ENCODE results near the gene C5orf15. TPM values are rescaled to one million over a fixed set of nuclear protein-coding genes. Genes with fewer than 3 reads are reported as not detected.

C5orf15 gene
- total and polyA plus RNA-seq, 4 donors: 21.2 to 32.4 (median 28.7) TPM

GRCh38 chr5:133932441-133933168 is 35.8 kb downstream of the C5orf15 start:
- no peaks in the 10 kb centered on the region for H3K9me3 ChIP-seq (ENCODE audit: control insufficient read depth in 4 of 4, low read length in 3 of 4)
- TF ChIP-seq HNF4G (IDR thresholded peaks at IDR 0.05) (no peak), ZBTB33 (IDR thresholded peaks at IDR 0.05) (no peak), TAF1 (conservative IDR thresholded peaks at IDR 0.05) (no peak), ATF3 (IDR thresholded peaks at IDR 0.05) (no peak), CTCF (IDR thresholded peaks at IDR 0.05; ENCODE audit: low read depth, low read length, missing input control) (no peak)
- no peaks in the 10 kb centered on the region for H3K36me3 ChIP-seq (ENCODE audit: control insufficient read depth in 4 of 4, insufficient read depth in 3 of 4, low read depth in 1 of 4, low read length in 3 of 4)
- no peak overlapping the region for H3K4me3 ChIP-seq (ENCODE audit: low read depth in 1 of 3, low read length in 3 of 3)
- no peaks in the 10 kb centered on the region for H3K27me3 ChIP-seq (ENCODE audit: control insufficient read depth in 4 of 4, insufficient read depth in 4 of 4, low read length in 3 of 4)
- no peaks in the 10 kb centered on the region for H3K4me1 ChIP-seq (ENCODE audit: control insufficient read depth in 4 of 4, insufficient read depth in 4 of 4, low read length in 3 of 4)
- 76% methylated on average over 13 of the region's 13 CpGs for WGBS
- no peak overlapping the region for H3K27ac ChIP-seq (ENCODE audit: low read depth in 1 of 2, low read length in 2 of 2)
- DNase-seq (ENCODE audit: low spot score): peak; percentile 75
- no peak overlapping the region for H3K9ac ChIP-seq (ENCODE audit: low read depth in 1 of 2, low read length in 2 of 2)

GRCh38 chr5:133931546-133931945 is 36.9 kb downstream of the C5orf15 start:
- Histone ChIP-seq H3K27ac (ENCODE audit: low read depth in 1 of 2, low read length in 2 of 2) (no peak overlapping the region), H3K27me3 (ENCODE audit: control insufficient read depth in 4 of 4, insufficient read depth in 4 of 4, low read length in 3 of 4) (no peaks in the 10 kb centered on the region), H3K4me3 (ENCODE audit: low read depth in 1 of 3, low read length in 3 of 3) (no peak overlapping the region), H3K9me3 (ENCODE audit: control insufficient read depth in 4 of 4, low read length in 3 of 4) (no peaks in the 10 kb centered on the region), H3K4me1 (ENCODE audit: control insufficient read depth in 4 of 4, insufficient read depth in 4 of 4, low read length in 3 of 4) (peaks cover 5 to 8% (median 7%) of the 10 kb centered on the region in 4 donors), H3K9ac (ENCODE audit: low read depth in 1 of 2, low read length in 2 of 2) (no peak overlapping the region), H3K36me3 (ENCODE audit: control insufficient read depth in 4 of 4, insufficient read depth in 3 of 4, low read depth in 1 of 4, low read length in 3 of 4) (no peaks in the 10 kb centered on the region)
- TF ChIP-seq NR2F2 (IDR thresholded peaks at IDR 0.05): no peak
- no peak for TF ChIP-seq ATF3 (IDR thresholded peaks at IDR 0.05)
- no peak for TF ChIP-seq FOXA1 (IDR thresholded peaks at IDR 0.05)
- no peak for TF ChIP-seq GABPA (IDR thresholded peaks at IDR 0.05 in 1 of 2, conservative IDR thresholded peaks at IDR 0.05 in 1 of 2)
- TF ChIP-seq YY1 (IDR thresholded peaks at IDR 0.05): no peak
- TF ChIP-seq HNF4A (conservative IDR thresholded peaks at IDR 0.05): no peak
- 97% methylated on average over 5 of the region's 5 CpGs for WGBS
- DNase-seq (ENCODE audit: low spot score): no peak

- no peaks in the 10 kb centered on the region for H3K9me3 ChIP-seq (ENCODE audit: control insufficient read depth in 4 of 4, low read length in 3 of 4)
- H3K36me3 ChIP-seq (ENCODE audit: control insufficient read depth in 4 of 4, insufficient read depth in 3 of 4, low read depth in 1 of 4, low read length in 3 of 4): no peaks in the 10 kb centered on the region
- WGBS: 62% methylated on average over 3 of the region's 3 CpGs
- no peak overlapping the region for H3K4me3 ChIP-seq (ENCODE audit: low read depth in 1 of 3, low read length in 3 of 3)
- DNase-seq (ENCODE audit: low spot score): no peak
- H3K27me3 ChIP-seq (ENCODE audit: control insufficient read depth in 4 of 4, insufficient read depth in 4 of 4, low read length in 3 of 4): no peaks in the 10 kb centered on the region
- H3K9ac ChIP-seq (ENCODE audit: low read depth in 1 of 2, low read length in 2 of 2): no peak overlapping the region
- H3K4me1 ChIP-seq (ENCODE audit: control insufficient read depth in 4 of 4, insufficient read depth in 4 of 4, low read length in 3 of 4): peaks cover 5 to 14% (median 10%) of the 10 kb centered on the region in 4 donors
- no peak overlapping the region for H3K27ac ChIP-seq (ENCODE audit: low read depth in 1 of 2, low read length in 2 of 2)
- TF ChIP-seq YY1 (IDR thresholded peaks at IDR 0.05) (no peak), NR2F2 (IDR thresholded peaks at IDR 0.05) (no peak), ZBTB33 (IDR thresholded peaks at IDR 0.05) (no peak), REST (IDR thresholded peaks at IDR 0.05) (no peak), JUND (IDR thresholded peaks at IDR 0.05) (no peak), GABPA (IDR thresholded peaks at IDR 0.05 in 1 of 2, conservative IDR thresholded peaks at IDR 0.05 in 1 of 2) (no peak), CTCF (IDR thresholded peaks at IDR 0.05; ENCODE audit: low read depth, low read length, missing input control) (no peak), MAX (IDR thresholded peaks at IDR 0.05) (no peak)
Observed at GRCh38 chr5:133930813-133931090, 37.7 kb downstream of the C5orf15 start.
